Hippocampal formation (tissue), 2 donors: ENCODE data around the gene ERC1.
A peak's percentile ranks its signal among the peaks of the same experiment; 100 is the strongest.
"Not testable (repeated sequence)": the region's sequence is repeated elsewhere in the genome, so short reads cannot be mapped to it uniquely, and the experiment has no call there.

Source experiments
- DNase-seq, 2 donors: peaks; one replicate each; lab custom pipeline; 2025; lab: John Stamatoyannopoulos, UW

The ERC1 gene

GRCh38 chr12:1122786-1123185 lies 131.8 kb downstream of the ERC1 start:
- no peak for DNase-seq

DNA sequence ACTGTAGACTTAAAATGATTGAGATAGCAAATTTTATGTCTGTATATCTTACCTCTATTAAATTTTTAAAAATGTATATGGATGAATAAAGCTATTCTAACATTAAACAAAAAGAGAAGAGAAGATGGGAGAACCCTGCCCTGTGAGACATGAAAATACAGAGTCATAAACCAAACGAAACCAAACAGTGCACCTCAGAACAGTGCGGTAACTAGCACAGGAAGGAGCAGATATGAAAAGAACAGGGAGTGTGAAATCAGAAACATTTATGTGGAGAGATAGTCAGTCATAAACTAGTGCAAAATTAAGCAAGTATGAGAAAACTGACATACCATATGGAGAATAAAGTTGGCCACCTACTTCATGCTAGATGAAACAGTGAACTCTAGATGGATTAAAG lies 135.1 kb downstream of the ERC1 start:
- DNase-seq, result no peak

DNA sequence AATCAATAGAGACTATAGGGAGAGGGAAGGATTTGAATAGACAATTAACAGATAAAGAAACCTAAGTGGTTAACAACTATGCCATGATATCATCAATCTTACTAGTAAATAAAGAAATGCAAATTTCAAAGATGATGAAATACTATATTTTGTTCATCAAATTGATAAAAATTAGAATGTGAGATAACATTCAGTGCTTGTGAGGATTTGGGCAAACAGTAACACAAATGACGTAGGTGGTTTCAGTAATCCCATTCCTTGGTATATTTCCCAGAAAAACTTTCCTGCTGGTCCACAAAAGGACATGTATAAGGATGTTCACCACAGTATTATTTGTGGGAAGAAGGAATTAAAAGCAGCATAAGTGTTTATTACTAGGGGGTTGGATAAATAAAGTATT lies 136.0 kb downstream of the ERC1 start:
- DNase-seq, result no peak

- DNase-seq, result no peak
Measured at GRCh38 chr12:1130164-1130563, 139.1 kb downstream of the ERC1 start.

GRCh38 chr12:1130571-1130970 lies 139.5 kb downstream of the ERC1 start:
- DNase-seq, result no peak

- DNase-seq, result peak; percentile 13 to 23
Measured at GRCh38 chr12:1131811-1132224, 140.8 kb downstream of the ERC1 start.

DNA sequence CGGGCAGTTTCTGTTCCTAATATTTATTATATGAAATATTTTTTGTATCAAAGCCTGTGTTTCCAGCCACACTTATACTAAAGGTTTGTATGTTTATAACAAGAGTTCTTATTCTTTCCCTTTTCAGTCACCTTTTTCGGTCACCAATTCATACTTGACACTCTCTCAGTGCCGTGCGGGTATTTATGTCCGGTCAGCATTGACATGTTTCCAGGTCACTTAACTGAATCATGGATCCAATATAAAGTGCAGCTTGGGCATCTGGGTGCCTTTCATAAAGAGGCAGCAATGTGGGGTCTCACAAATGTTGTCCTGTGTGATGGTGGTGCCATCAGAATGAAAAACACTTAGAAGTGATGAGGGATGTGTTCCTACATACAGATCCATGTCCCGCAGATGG lies 141.3 kb downstream of the ERC1 start:
- DNase-seq, result no peak

GRCh38 chr12:1138691-1139090 lies 147.7 kb downstream of the ERC1 start:
- DNase-seq, result no peak

DNA sequence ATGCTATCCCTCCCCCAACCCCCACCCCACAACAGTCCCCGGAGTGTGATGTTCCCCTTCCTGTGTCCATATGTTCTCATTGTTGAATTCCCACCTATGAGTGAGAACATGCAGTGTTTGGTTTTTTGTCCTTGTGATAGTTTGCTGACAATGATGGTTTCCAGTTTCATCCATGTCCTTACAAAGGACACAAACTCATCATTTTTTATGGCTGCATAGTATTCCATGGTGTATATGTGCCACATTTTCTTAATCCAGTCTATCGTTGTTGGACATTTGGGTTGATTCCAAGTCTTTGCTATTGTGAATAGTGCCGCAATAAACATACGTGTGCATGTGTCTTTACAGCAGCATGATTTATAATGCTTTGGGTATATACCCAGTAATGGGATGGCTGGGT lies 155.7 kb downstream of the ERC1 start:
- DNase-seq, result not testable (repeated sequence)

DNA sequence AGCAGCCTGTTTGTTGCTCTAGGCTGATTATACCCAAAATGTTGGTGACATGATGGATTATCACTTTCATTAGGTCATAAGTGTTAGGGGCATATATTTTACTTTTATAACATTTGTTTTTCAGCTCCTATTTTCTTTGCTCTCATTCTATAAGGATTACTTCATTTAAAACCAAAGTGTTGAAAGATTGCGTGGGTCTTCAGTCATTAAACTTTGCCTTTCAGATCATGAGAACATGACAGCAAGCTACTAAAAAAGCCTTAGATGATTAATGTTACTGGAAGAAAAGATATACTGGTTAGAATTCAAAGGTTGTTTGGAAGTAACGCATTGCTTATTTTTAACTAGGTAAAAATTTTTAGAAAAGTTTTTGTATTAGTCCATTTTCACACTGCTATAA lies 156.8 kb downstream of the ERC1 start:
- no peak for DNase-seq

GRCh38 chr12:1157046-1157445 lies 166.0 kb downstream of the ERC1 start:
- DNase-seq, result no peak

- no peak for DNase-seq
Measured at GRCh38 chr12:1161197-1161596, 170.2 kb downstream of the ERC1 start.

DNA sequence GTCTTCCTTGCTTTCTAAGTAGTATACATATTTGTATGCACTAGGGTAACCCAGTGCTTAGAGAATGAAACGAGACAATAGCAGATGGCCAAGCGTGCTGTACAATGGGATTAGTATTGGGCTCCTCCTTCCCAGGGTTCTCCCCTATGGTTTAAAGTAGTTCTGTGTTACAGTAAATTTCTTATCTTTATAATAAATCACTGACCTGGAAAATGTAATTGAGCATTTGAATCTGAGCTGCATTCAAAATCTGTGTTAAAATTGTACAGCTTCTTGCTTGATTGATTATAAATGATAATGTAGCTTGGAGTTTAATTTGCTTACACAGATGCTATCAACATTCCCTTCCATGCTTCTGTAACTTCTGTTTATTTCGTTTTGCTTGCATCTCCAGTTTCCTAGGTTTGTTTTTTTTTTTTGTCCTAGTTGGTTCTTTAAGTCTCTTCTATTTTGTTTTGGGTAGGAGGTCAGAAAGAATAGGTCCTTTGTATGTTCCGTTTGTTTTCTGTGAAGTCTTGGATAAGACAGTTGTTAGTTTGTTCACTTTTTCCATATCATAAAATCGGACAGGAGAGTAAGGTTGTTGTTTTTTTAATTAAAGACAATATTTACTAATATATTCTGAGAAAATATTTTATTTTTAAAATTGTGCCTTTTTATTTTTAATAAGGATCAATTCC lies 171.2 kb downstream of the ERC1 start:
- no peak for DNase-seq

DNA sequence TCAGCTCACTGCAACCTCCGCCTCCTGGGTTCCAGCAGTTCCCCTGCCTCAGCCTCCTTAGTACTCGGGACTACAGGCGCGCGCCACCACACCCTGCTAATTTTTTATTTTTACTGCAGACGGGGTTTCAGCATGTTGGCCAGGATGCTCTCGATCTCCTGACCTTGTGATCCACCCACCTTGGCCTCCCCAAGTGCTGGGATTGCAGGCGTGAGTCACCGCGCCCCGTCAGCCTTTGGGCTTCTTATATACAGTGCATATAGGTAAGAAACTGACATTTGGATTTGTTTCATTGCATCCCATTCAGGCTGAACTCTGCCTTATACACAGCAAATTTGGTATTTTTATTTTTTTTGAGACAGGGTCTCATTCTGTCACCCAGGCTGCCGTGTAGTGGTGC lies 176.8 kb downstream of the ERC1 start:
- no peak for DNase-seq

DNA sequence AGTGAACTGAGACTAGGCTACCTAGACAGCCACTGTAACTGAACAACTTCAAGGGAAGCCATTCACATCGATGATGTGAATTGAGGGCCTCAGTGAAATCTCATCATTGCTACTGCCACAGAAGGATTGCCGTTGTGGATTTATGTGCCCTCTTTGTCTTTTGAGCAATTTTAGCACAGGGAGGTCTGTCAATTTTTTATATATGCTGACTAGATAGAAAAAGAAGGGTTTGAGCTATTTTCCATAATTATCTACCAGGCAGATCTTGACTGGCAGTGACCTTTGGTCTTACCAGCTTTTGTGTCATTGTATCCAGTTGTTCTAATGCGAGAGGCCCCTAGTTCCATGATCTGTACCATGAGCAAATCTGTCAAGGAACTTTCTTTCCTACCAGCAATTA lies 179.4 kb downstream of the ERC1 start:
- DNase-seq, result no peak

DNA sequence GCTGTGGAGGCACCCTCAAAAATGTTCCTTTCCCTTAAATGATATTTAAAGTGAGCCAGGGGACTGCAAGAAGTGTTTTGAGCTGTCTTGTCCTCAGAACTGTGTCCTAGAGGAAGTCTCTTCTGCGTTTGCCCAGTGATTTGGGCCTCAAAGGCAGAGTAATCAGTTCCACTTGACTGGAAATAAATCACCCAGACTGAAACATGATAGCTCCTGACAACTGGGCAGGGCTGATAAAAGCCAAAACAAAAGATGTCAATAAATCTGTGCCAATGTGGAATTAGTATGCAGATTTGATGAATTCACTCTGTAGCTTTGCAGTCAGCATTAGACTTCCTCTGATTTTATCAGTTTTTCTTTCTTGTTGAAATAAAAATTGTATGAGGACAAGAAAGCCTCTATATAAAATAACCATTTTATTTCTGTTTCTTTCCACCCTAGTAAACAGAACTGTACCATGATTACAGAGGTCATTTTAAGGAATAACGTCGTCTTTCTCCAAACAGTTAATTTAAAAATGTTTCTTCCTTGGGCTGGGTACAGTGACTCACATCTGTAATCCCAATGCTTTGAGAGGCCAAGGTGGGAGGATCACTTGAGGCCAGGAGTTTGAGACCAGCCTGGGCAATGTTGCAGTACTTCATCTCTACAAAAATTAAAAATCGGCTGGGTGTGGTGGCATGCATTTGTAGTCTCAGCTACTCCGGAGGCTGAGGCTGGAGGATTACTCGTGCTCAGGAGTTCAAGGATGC lies 180.8 kb downstream of the ERC1 start:
- DNase-seq, result no peak

DNA sequence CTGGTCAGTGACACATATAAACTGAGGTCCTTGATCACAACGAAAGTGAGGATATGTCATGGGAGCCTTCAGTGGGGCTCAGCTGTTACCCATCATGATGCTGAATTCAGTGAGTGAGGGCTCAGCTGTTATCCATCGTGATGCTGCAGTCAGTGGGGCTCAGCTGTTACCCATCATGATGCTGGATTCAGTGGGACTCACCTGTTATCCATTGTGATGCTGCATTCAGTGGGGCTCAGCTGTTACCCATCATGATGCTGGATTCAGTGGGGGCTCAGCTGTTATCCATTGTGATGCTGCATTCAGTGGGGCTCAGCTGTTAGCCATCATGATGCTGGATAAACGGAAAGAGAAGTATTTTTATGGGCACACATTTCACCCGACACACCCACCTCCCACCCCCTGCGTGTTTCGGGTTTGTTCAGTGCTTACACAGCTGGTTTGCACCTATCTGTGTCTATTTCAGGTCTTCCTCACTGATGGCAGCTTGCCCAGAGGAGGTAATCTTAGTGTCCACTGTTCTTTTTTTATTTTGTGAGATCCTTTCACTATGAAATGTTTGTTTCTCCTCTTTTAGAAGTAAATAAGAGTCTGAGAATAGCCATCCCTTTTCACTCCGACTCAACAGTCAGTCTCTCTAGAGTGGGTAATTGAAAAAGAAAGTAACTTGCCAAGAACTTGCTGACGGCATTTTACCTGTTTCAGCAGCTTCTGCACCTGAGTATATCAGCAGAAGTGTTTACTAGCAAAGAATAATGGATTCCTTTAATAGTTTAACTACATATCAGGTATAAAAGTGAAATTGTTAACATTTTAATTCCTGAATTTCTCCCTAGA lies 183.0 kb downstream of the ERC1 start:
- DNase-seq, result no peak

GRCh38 chr12:1174659-1175058 lies 183.6 kb downstream of the ERC1 start:
- DNase-seq, result no peak

DNA sequence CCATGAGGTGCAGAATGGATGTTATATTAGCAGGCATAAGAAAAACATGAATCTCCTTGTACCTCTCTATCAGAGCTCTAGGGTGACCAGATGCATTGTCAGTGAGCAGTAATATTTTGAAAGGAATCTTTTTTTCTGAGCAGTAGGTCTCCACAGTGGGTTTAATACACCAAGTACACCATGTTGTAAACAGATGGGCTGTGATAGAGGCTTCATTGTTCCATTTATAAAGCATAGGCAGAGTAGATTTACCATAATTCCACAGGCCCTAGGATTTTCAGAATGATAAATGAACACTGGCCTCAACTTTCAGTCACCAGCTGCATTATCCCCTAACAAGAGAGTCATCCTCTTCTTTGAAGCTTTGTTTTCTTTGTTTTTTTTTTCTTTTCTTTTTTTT lies 185.2 kb downstream of the ERC1 start:
- no peak for DNase-seq

DNA sequence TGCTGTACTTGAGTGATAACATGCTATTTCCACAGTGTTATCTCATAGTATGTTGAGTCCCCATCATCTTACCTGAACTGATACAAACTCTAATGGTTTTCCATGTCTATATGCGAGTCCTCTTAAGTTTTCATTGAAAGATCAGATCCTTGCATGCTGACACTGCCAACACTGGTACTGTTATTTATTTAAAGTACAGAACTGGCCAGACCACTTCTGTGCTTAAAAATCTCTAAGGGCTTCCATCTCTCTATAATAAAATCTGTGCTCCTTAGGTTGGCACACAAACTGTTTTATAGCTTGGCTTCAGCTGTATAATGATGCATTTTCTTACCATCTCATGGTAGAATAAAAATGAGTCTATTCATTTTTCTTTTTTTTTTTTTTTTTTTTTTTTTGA lies 188.1 kb downstream of the ERC1 start:
- no peak for DNase-seq

- DNase-seq, result no peak
Measured at GRCh38 chr12:1182069-1182468, 191.0 kb downstream of the ERC1 start.

DNA sequence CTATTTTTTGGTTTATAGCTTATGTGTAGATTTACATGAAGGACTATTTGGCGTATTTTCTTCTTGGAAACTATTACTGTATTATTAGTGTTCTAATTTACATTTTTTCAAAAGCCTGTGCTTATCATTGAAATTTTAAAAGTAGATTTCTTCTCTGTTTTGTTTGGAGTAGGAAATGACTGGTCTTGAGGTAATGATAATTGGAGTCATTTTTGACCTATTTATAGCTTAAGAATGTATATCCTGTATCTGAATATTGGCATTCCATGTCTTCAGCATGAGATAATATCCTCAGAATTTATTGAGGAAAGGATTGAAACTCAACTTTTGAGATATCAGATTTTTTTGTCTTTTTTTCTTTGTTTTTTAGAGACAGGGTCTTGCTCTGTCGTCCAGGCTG lies 193.4 kb downstream of the ERC1 start:
- DNase-seq, result no peak
